HG03432 (cell line): Measurements from ENCODE around the gene PTX3.

Experiments
- ATAC-seq: cut with Tn5 transposase; IDR thresholded peaks from one replicate; pipeline ENCODE4 v1.9.1; 2021; ENCODE audit warnings: mild to moderate bottlenecking, moderate library complexity; ENCODE audit not compliant: unreplicated experiment

The PTX3 gene

GRCh38 chr3:157436583-157437291 is at the start of gene PTX3:
PTX3 (plus strand) TSS chr3:157436850; CDS start chr3:157436934, 84 bp downstream.
- ATAC-seq, result no peak

DNA sequence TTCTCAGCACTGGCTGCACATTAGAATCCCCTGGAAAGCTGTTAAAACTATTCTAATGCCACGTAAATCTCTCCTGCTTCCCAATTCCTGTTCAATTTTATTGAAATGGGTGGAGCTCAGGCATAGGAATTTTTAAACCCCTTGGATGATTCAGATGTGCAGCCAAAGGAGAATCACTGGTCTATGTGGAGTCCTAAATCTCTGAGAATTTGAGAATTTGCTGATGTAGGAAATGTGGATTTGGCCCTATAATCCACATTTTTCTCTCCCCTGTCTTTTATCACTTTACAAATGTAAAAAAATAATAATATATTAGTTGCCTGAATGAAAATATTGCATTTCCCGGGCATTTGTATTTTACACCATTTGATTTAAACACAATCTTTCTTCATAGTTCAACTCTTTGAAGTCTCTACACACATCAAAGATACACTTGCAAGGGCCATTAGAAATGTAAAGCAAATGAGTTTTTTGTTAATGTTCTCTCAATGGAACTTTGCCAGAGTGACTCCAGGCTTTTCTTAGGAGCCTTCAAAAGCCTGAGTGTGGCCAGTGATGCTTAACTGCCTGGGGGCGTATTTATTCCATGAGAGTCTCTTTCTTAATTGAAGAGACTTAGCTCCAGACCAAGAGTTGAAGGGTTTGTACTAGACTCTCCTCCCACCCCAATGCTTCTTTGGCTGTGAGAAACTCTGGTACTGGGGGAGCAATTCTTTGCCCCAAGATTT is 48.8 kb upstream of the PTX3 start:
- no peak for ATAC-seq

- ATAC-seq, result no peak
These were observed 47.7 kb upstream of the PTX3 start for GRCh38 chr3:157388976-157389375.

- no peak for ATAC-seq
These were observed 45.7 kb upstream of the PTX3 start for GRCh38 chr3:157390713-157391515.

- no peak for ATAC-seq
These were observed 44.5 kb upstream of the PTX3 start for GRCh38 chr3:157392104-157392503.

DNA sequence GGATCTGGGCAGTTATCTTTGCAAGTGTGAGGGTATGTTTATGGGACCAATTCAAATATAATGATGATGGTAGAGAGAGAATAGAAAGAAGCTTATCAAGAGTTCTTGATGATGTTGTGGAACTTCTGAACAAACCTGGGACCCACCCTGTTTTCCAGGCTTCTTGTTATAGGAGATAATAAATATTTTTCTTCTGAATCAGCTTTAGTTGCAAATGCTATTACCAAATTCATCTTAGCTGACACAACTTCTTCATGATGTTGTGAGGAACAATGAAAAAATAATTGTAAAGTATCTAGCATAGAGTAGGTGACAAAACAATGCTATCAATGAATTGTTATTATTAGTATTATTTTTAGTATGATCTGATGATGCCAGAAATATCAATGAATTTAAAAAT is 43.5 kb upstream of the PTX3 start:
- ATAC-seq, result no peak

DNA sequence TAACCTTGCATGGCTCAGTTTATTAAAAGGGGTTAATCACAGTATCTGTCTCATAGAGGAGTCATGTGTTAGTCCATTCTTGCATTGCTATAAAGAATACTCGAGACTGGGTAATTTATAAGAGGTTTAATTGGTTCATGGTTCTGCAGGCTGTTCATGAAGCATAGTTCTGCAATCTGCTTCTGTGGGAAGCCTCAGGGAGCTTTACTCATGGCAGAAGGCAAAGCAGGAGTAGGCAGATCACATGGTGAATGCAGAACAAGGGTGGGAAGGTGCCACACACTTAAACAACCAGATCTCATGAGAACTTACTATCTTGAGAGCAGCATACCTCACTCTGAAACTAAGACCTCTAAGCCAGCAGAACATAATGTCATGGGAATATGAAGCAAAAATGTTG is 42.2 kb upstream of the PTX3 start:
- no peak for ATAC-seq

DNA sequence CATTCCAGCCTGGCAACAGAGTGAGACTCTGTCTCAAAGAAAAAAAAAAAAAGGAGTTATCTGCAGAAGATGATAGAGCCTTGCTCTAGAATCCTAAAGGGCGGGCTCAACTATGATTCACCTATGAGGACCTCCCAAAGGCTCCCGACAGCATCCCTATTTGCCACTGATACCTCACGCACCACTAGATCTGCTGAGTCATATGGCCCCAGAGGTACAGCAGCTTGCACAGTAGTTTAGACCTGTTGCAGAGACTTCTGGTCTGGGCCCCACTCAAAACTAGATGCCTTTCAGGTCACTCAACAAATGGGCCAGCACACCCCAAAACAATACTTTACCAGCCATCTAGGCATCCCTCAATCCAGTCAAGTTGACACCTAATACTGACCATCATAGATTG is 38.1 kb upstream of the PTX3 start:
- ATAC-seq, result no peak

- no peak for ATAC-seq
These were observed 32.3 kb upstream of the PTX3 start for GRCh38 chr3:157404381-157404780.

DNA sequence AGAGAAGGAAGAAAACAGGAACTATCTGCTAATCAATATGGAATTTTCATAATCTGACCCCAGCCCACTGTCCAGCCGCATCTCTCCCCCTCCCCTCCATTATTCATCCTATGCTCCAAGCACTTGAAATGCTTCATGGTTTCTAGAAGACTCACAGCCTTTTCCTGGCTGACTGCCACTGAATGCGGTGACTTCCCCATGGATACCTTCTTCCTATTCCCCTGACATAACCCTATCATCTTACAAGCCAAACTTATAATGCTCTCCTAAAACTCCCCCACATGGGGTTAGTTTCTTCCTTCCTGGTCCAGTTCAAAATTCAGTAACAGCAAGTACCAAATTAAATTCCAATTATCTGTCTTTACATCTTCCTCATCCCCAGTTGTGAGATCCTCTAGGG is 31.2 kb upstream of the PTX3 start:
- no peak for ATAC-seq

DNA sequence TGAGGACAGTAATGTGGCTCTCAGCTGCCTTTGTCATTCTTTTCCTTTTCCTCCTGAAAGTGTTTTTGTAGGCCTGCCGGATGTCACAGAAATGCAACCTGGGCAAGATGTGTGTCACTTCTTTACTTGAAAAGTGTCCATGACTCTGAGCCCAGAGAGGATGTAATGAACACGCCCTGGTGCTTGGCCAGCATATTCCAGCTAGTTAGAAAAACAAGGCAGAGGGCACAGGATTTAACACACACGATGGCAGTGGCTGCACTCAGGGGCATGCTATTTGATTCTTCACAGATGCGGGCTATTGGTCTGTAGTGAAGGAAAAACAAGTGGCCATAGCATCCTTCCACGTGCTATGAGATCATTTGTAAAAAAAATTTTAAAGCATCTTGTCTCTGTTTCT is 30.3 kb upstream of the PTX3 start:
- ATAC-seq, result no peak

DNA sequence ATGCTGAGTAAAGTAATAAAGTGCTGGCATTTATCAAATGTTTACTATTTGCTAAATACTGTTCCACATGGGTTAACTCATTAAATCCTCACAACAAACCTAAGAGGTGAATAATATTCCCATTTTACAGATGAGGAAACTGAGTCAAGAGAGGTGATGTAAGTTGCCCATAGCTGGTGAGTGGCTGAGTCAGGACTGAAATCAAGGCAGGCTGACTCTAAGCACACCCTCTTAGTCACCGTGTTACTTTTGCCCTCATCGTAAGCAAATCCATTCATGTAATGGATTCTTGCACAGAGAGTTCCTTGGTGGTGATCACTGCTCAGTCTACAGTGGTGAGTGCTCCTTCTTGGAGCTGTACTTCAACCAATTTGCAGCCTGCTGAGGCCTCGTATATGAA is 28.9 kb upstream of the PTX3 start:
- ATAC-seq, result no peak

- ATAC-seq, result no peak
These were observed 28.0 kb upstream of the PTX3 start for GRCh38 chr3:157408499-157409149.

- ATAC-seq, result no peak
These were observed 27.1 kb upstream of the PTX3 start for GRCh38 chr3:157409516-157409915.

GRCh38 chr3:157410945-157411344 is 25.7 kb upstream of the PTX3 start:
- ATAC-seq, result no peak

DNA sequence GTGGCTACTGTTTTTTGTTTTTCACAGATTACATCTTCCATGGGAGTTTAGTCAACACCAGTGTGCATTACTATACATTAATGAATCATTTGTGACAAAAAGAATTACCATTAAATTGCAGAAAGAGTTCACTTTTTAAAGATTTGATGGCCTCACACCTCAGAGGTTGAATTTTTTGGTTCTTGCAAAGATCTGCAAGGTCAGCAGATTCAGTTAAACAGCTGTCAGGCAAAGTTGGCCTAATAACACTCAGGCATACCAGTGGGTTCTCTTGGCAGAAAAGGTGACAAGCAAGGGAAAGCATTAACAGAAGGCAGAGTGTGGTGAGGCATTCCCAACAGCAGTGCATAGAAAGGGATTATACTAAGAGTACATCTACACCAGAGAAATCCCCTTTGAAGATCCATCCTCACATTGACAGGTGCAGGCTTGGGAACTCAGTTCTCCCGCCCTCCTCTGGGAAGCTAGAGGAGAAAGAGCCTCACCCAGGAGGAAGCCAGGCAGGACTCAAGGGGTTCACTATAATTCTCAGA is 24.3 kb upstream of the PTX3 start:
- ATAC-seq, result no peak

- ATAC-seq, result no peak
These were observed 21.8 kb upstream of the PTX3 start for GRCh38 chr3:157414861-157415260.

DNA sequence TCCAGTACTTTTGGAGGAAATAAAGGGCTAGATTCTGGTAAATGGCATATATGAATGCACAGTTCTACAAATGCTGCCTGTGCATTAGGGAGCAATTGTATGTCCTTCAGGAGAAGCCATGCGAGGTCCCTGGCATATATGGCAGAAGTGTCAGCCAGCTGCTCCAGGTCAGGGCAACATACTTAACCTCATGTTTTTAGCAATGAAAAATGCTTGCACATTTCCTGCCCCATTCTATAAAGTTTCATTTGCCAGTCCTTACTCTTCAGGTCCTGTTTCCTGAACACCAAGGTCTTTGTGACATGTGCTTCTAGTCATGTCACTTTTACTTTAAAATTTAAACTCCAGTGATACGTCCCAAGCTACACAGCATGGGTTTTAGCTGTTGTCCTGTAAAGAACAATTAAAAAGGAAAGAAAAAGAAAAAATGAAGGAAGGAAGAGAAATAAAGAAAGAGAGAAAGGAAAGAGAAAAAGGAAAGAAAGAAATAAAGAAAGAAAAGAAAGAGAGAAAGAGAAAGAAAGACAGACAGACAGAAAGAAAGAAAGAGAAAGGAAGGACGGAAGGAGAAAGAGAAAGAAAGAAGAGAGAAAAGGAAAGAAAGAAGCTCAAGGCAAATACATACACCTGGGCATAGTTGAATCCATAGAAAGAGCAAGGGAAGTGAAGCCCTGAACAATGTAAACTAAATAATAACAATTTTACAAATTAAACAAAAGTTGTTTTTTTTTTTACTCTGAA is 20.1 kb upstream of the PTX3 start:
- ATAC-seq, result no peak

GRCh38 chr3:157417247-157417646 is 19.4 kb upstream of the PTX3 start:
- no peak for ATAC-seq

DNA sequence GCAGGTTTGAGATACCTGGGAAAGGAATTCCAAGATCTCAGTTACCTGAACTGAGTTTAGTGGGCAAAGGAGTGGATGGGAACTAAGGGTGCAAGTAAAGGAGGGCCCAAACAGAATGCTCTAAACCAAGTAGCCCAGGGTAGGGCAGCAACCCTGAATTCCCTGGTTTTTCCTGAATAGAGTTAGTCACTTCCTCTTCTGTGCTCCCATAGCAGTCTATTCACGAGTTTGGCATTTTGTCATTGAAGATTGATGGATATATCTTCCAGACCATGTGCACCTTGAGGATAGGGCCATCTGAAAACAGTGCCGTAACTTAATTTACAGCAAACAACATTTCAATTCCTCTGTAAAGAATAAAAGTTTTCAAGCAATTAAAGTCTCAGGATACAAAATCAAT is 18.5 kb upstream of the PTX3 start:
- no peak for ATAC-seq
